Type B pancreatic cell (in vitro differentiated cells): ENCODE measurements around the gene ZDHHC14. TPM values are rescaled to one million over a fixed set of nuclear protein-coding genes. Genes with fewer than 3 reads are reported as not detected.

Experiments used
- DNase-seq: peaks from one replicate; pipeline ENCODE4 v3.0.0; 2021; ENCODE audit warnings: mixed read lengths; ENCODE audit not compliant: unreplicated experiment; ENCODE audit errors: extremely low spot score
- H3K27ac Mint-ChIP-seq: 2 replicates; pipeline ENCODE4 v1.8.0; 2021; ENCODE audit warnings: mild to moderate bottlenecking, mixed read lengths
- H3K27me3 Mint-ChIP-seq: 2 replicates; pipeline ENCODE4 v1.8.0; 2021; ENCODE audit warnings: mixed read lengths
- H3K36me3 Mint-ChIP-seq: 2 replicates; pipeline ENCODE4 v1.8.0; 2021; ENCODE audit warnings: mixed read lengths
- H3K4me1 Mint-ChIP-seq: one replicate; pipeline ENCODE4 v1.8.0; 2021; ENCODE audit warnings: mixed read lengths; ENCODE audit not compliant: unreplicated experiment
- H3K4me3 Mint-ChIP-seq: 2 replicates; pipeline ENCODE4 v1.8.0; 2021; ENCODE audit warnings: mild to moderate bottlenecking, mixed read lengths
- H3K9me3 Mint-ChIP-seq: 2 replicates; pipeline ENCODE4 v1.8.0; 2021; ENCODE audit warnings: mixed read lengths
- total RNA-seq: library from RNA; stranded (reverse); gene quantifications from 2 replicates; pipeline ENCODE4 v1.2.1, GENCODE V29; 2021; ENCODE audit warnings: low replicate concordance
- TF ChIP-seq, protein P1 (sequence below): fragments of 200-600 bp; sonication (generic); conservative IDR thresholded peaks from 2 replicates; pipeline ENCODE4 v1.5.0; 2021; ENCODE audit warnings: antibody characterized with exemption, mild to moderate bottlenecking

The ZDHHC14 gene
- total RNA-seq, 1 donor from 2014 or later = 11.1 TPM

DNA sequence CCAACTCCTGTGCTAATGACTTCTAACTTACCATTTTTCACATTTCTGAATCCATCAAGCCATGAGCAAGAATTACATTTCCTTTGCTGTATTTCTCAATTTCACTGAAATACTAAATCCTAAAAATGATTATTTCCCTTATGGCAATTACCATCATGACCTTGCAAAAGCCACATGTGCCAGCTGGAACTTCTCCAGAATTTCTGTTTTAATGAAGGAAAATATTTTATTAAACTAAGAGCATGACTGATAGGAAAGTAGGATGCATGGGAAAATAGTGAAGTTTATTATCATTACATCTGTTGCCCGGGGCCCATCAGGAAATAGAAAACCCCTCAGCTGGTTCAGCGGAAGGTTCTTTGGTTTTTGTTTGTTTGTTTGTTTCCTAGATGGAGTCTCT is 43.2 kb upstream of the ZDHHC14 start:
- TF ChIP-seq, protein P1, sequence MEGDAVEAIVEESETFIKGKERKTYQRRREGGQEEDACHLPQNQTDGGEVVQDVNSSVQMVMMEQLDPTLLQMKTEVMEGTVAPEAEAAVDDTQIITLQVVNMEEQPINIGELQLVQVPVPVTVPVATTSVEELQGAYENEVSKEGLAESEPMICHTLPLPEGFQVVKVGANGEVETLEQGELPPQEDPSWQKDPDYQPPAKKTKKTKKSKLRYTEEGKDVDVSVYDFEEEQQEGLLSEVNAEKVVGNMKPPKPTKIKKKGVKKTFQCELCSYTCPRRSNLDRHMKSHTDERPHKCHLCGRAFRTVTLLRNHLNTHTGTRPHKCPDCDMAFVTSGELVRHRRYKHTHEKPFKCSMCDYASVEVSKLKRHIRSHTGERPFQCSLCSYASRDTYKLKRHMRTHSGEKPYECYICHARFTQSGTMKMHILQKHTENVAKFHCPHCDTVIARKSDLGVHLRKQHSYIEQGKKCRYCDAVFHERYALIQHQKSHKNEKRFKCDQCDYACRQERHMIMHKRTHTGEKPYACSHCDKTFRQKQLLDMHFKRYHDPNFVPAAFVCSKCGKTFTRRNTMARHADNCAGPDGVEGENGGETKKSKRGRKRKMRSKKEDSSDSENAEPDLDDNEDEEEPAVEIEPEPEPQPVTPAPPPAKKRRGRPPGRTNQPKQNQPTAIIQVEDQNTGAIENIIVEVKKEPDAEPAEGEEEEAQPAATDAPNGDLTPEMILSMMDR = no peak
- Mint-ChIP-seq H3K9me3 (no peaks in the 10 kb centered on the region), H3K36me3 (no peaks in the 10 kb centered on the region), H3K4me1 (no peaks in the 10 kb centered on the region), H3K27ac (no peak overlapping the region), H3K4me3 (no peak overlapping the region), H3K27me3 (peaks cover 29% of the 10 kb centered on the region)
- DNase-seq = no peak

GRCh38 chr6:157339432-157339831 is 41.6 kb upstream of the ZDHHC14 start:
- DNase-seq = no peak
- H3K27me3 Mint-ChIP-seq = peaks cover 27% of the 10 kb centered on the region
- no peak overlapping the region for H3K27ac Mint-ChIP-seq
- TF ChIP-seq, protein P1 = no peak
- H3K4me3 Mint-ChIP-seq = no peak overlapping the region
- no peaks in the 10 kb centered on the region for H3K36me3 Mint-ChIP-seq
- no peaks in the 10 kb centered on the region for H3K9me3 Mint-ChIP-seq
- H3K4me1 Mint-ChIP-seq = peaks cover 4% of the 10 kb centered on the region

- no peak for DNase-seq
- TF ChIP-seq, protein P1 = no peak
- Mint-ChIP-seq H3K4me3 (no peak overlapping the region), H3K36me3 (no peaks in the 10 kb centered on the region), H3K4me1 (peaks cover 4% of the 10 kb centered on the region), H3K27ac (no peak overlapping the region), H3K9me3 (peaks cover 4% of the 10 kb centered on the region), H3K27me3 (peaks cover 29% of the 10 kb centered on the region)
Observed at GRCh38 chr6:157343732-157344131, 37.3 kb upstream of the ZDHHC14 start.

- peaks cover 4% of the 10 kb centered on the region for H3K4me1 Mint-ChIP-seq
- H3K36me3 Mint-ChIP-seq = no peaks in the 10 kb centered on the region
- H3K9me3 Mint-ChIP-seq = peaks cover 7% of the 10 kb centered on the region
- TF ChIP-seq, protein P1 = no peak
- H3K27ac Mint-ChIP-seq = no peak overlapping the region
- H3K4me3 Mint-ChIP-seq = no peak overlapping the region
- peaks cover 23% of the 10 kb centered on the region for H3K27me3 Mint-ChIP-seq
- DNase-seq = no peak
Observed at GRCh38 chr6:157346373-157346772, 34.6 kb upstream of the ZDHHC14 start.

- Mint-ChIP-seq H3K27ac (no peak overlapping the region), H3K36me3 (no peaks in the 10 kb centered on the region), H3K4me3 (no peak overlapping the region), H3K4me1 (peaks cover 3% of the 10 kb centered on the region), H3K9me3 (no peaks in the 10 kb centered on the region), H3K27me3 (peaks cover 2% of the 10 kb centered on the region)
- TF ChIP-seq, protein P1 = no peak
- no peak for DNase-seq
Observed at GRCh38 chr6:157358287-157358686, 22.7 kb upstream of the ZDHHC14 start.

DNA sequence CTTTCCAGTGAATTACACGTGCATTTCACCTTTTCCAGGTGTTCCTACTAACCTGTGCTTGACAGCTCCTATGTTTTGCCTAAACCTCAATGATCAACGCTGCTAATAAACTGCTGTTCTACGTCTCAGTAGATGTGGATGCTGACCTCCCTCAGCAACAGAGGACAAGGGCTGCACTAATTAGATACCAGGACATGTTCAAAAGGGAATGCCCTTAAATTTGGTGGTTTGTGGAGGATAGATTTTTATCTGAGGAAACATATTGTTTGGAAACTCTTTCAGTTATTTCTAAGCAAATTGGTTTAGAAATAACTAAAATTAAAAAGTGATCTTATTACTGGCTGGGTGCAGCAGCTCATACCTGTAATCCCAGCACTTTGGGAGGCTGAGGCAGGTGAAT is 19.1 kb upstream of the ZDHHC14 start:
- Mint-ChIP-seq H3K4me3 (no peak overlapping the region), H3K27me3 (no peaks in the 10 kb centered on the region)
- TF ChIP-seq, protein P1 = no peak

More for the DNA sequence above, 19.1 kb upstream of the ZDHHC14 start:
- Mint-ChIP-seq H3K9me3 (no peaks in the 10 kb centered on the region), H3K4me1 (peaks cover 3% of the 10 kb centered on the region), H3K27ac (no peak overlapping the region), H3K36me3 (no peaks in the 10 kb centered on the region)
- DNase-seq = no peak
